HG02642 (cell line): ENCODE data around the gene NEK6.

ENCODE experiments used
- ATAC-seq: cut with Tn5 transposase; IDR thresholded peaks from one replicate; pipeline ENCODE4 v1.9.1; 2021; ENCODE audit warnings: mild to moderate bottlenecking; ENCODE audit not compliant: unreplicated experiment, poor library complexity

Gene NEK6

GRCh38 chr9:124311283-124311682 is 53.5 kb downstream of the NEK6 start:
- no peak for ATAC-seq

- no peak for ATAC-seq
Measured at GRCh38 chr9:124312290-124313265, 54.8 kb downstream of the NEK6 start.

GRCh38 chr9:124313940-124314339 is 56.2 kb downstream of the NEK6 start:
- ATAC-seq, result no peak

- no peak for ATAC-seq
Measured at GRCh38 chr9:124315882-124316281, 58.1 kb downstream of the NEK6 start.

- no peak for ATAC-seq
Measured at GRCh38 chr9:124320062-124320973, 62.6 kb downstream of the NEK6 start.

GRCh38 chr9:124321416-124321815 is 63.7 kb downstream of the NEK6 start:
- no peak for ATAC-seq

- ATAC-seq, result no peak
Measured at GRCh38 chr9:124321935-124322334, 64.2 kb downstream of the NEK6 start.

GRCh38 chr9:124322618-124323432 is 65.1 kb downstream of the NEK6 start:
- no peak for ATAC-seq

- no peak for ATAC-seq
Measured at GRCh38 chr9:124323904-124324303, 66.2 kb downstream of the NEK6 start.

GRCh38 chr9:124325816-124326215 is 68.1 kb downstream of the NEK6 start:
- ATAC-seq, result no peak

GRCh38 chr9:124326378-124326777 is 68.6 kb downstream of the NEK6 start:
- ATAC-seq, result no peak

- no peak for ATAC-seq
Measured at GRCh38 chr9:124327491-124327890, 69.7 kb downstream of the NEK6 start.

GRCh38 chr9:124328285-124328684 is 70.5 kb downstream of the NEK6 start:
- no peak for ATAC-seq

GRCh38 chr9:124329206-124329792 is 71.5 kb downstream of the NEK6 start:
- ATAC-seq, result no peak

- no peak for ATAC-seq
Measured at GRCh38 chr9:124330011-124330697, 72.4 kb downstream of the NEK6 start.

- ATAC-seq, result no peak
Measured at GRCh38 chr9:124331580-124331979, 73.8 kb downstream of the NEK6 start.

- no peak for ATAC-seq
Measured at GRCh38 chr9:124332361-124333202, 74.8 kb downstream of the NEK6 start.

- no peak for ATAC-seq
Measured at GRCh38 chr9:124333203-124333579, 75.4 kb downstream of the NEK6 start.
